SK-N-MC (cell line): ENCODE data around the gene GAGE12H.
"Not testable (repeated sequence)": the region's sequence is repeated elsewhere in the genome, so short reads cannot be mapped to it uniquely, and the experiment has no call there.

Source experiments
- EZH2 ChIP-seq: fragments of 200-600 bp; sonication (generic); IDR thresholded peaks from one replicate; pipeline ENCODE4 v1.6.1; 2017; ENCODE audit warnings: antibody characterized with exemption
- POLR2AphosphoS5 ChIP-seq: IDR thresholded peaks from 2 replicates; pipeline ENCODE4 v1.6.1; 2012; ENCODE audit warnings: mild to moderate bottlenecking, low read depth, low read length, borderline replicate concordance

GRCh38 chrX:49569152-49569551 lies 10.6 kb upstream of the GAGE12H start:
- TF ChIP-seq POLR2AphosphoS5, EZH2: not testable (repeated sequence)
